ENCODE results near the gene C7.
A peak's percentile ranks its signal among the peaks of the same experiment; 100 is the strongest.

Gene C7

GRCh38 chr5:40928886-40929448 lies 19.7 kb downstream of the C7 start:
- FAIRE-seq, result no peak

GRCh38 chr5:40932766-40933165 lies 23.5 kb downstream of the C7 start:
- peak; percentile 45 for FAIRE-seq

GRCh38 chr5:40937075-40937474 lies 27.8 kb downstream of the C7 start:
- peak; percentile 27 for FAIRE-seq

- FAIRE-seq, result no peak
Observed at GRCh38 chr5:40939753-40940152, 30.5 kb downstream of the C7 start.

GRCh38 chr5:40945111-40945510 lies 35.8 kb downstream of the C7 start:
- FAIRE-seq, result no peak

- no peak for FAIRE-seq
Observed at GRCh38 chr5:40955313-40955712, 46.0 kb downstream of the C7 start.

- FAIRE-seq, result no peak
Observed at GRCh38 chr5:40957048-40957447, 47.8 kb downstream of the C7 start.

GRCh38 chr5:40958811-40959210 lies 49.5 kb downstream of the C7 start:
- FAIRE-seq, result no peak

- no peak for FAIRE-seq
Observed at GRCh38 chr5:40960037-40960436, 50.7 kb downstream of the C7 start.

GRCh38 chr5:40962207-40962955 lies 53.1 kb downstream of the C7 start:
- no peak for FAIRE-seq

- no peak for FAIRE-seq
Observed at GRCh38 chr5:40972434-40972833, 63.1 kb downstream of the C7 start.

- no peak for FAIRE-seq
Observed at GRCh38 chr5:40973364-40974004, 64.2 kb downstream of the C7 start.

GRCh38 chr5:40976041-40976440 lies 66.7 kb downstream of the C7 start:
- FAIRE-seq, result no peak

GRCh38 chr5:40976836-40977235 lies 67.5 kb downstream of the C7 start:
- no peak for FAIRE-seq

- no peak for FAIRE-seq
Observed at GRCh38 chr5:40981420-40981819, 72.1 kb downstream of the C7 start.

- no peak for FAIRE-seq
Observed at GRCh38 chr5:40983781-40984180, 74.5 kb downstream of the C7 start.

GRCh38 chr5:40984884-40985283 lies 75.6 kb downstream of the C7 start:
- no peak for FAIRE-seq

GRCh38 chr5:40985501-40985900 lies 76.2 kb downstream of the C7 start:
- FAIRE-seq, result no peak

- no peak for FAIRE-seq
Observed at GRCh38 chr5:40986666-40987065, 77.4 kb downstream of the C7 start.

GRCh38 chr5:40987349-40987748 lies 78.1 kb downstream of the C7 start:
- FAIRE-seq, result no peak

- FAIRE-seq, result no peak
Observed at GRCh38 chr5:40988746-40989510, 79.6 kb downstream of the C7 start.

GRCh38 chr5:40991168-40991980 lies 82.1 kb downstream of the C7 start:
- no peak for FAIRE-seq

All from islet of Langerhans (tissue), 1 donor.